Measurements from ENCODE around the gene PBX1.

- TF ChIP-seq CTCF (IDR thresholded peaks at IDR 0.05) = no peak
- TF ChIP-seq POLR2AphosphoS5 (IDR thresholded peaks at IDR 0.05) = no peak
Measured at GRCh38 chr1:164901031-164901430, 342.0 kb downstream of the PBX1 start.
